LNCAP (cell line): ENCODE data around the gene CA12.
A peak's percentile ranks its signal among the peaks of the same experiment; 100 is the strongest.

Experiments used
- TF ChIP-seq, protein P1 (sequence below): fragments of 450-650 bp; IDR thresholded peaks from 2 replicates; pipeline ENCODE4 v1.5.1; 2017; ENCODE audit warnings: mild to moderate bottlenecking

The CA12 gene

DNA sequence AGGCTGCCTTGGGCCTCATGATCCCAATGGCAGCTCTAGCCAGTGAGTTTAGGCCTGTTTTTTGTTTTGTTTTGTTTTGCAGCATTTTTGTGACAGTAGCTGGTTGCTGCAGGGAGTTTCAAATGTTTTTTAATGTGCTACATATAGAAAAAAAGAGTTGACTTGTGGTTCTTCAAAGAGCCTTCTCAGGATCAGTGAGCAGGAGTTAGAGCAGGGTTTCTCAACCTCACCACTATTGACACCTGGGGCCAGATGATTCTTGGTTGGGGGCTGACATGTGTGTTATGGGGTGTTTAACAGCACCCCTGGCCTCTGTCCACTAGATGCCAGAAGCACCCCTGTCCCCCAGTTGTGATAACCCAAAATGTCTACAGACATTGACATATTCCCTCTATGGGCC, 86.3 kb downstream of the CA12 start:
- TF ChIP-seq, protein P1, sequence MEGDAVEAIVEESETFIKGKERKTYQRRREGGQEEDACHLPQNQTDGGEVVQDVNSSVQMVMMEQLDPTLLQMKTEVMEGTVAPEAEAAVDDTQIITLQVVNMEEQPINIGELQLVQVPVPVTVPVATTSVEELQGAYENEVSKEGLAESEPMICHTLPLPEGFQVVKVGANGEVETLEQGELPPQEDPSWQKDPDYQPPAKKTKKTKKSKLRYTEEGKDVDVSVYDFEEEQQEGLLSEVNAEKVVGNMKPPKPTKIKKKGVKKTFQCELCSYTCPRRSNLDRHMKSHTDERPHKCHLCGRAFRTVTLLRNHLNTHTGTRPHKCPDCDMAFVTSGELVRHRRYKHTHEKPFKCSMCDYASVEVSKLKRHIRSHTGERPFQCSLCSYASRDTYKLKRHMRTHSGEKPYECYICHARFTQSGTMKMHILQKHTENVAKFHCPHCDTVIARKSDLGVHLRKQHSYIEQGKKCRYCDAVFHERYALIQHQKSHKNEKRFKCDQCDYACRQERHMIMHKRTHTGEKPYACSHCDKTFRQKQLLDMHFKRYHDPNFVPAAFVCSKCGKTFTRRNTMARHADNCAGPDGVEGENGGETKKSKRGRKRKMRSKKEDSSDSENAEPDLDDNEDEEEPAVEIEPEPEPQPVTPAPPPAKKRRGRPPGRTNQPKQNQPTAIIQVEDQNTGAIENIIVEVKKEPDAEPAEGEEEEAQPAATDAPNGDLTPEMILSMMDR, result no peak

DNA sequence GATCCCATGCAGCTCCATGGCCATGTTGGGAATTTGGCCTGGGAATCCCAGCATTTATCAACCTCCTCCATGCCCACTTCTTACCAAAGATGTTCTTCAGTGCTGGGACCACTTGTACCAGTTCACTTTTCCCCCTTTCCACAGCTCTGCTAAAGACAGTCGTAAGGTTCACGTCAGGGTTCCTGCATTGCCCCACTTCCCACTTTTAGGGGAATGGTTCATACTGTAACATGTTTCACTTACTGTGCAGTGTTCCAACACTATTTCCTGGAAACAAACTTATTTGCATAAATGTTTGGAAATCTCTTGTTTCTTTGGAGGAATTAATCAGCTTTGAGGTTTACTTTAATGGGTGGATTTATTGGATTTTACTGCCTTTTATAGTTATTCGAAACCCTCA, 87.3 kb downstream of the CA12 start:
- TF ChIP-seq, protein P1, result no peak

- TF ChIP-seq, protein P1, result no peak
Measured at GRCh38 chr15:63292771-63293170, 88.9 kb downstream of the CA12 start.

GRCh38 chr15:63292241-63292640, 89.4 kb downstream of the CA12 start:
- TF ChIP-seq, protein P1, result no peak

DNA sequence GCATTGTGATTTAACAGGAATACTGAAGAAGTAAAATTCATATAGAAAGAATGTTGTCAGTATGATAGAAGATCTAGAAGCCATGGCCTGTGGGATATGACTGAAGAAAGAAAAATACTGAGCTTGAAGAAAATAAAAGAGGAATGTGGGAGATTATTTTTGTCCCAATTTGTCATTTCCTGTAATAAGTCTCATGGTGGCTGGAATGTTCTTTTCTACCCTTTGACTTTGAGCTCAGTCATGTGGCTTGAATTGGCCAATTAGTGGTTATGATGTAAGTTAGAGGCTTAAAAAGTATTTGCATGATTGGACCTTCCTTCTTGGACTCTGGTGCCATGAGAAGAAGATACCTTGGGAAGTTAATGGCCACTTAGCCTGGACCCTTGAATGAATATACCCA, 90.1 kb downstream of the CA12 start:
- TF ChIP-seq, protein P1, result no peak

GRCh38 chr15:63288778-63289378, 92.8 kb downstream of the CA12 start:
- TF ChIP-seq, protein P1, result peak; percentile 81

DNA sequence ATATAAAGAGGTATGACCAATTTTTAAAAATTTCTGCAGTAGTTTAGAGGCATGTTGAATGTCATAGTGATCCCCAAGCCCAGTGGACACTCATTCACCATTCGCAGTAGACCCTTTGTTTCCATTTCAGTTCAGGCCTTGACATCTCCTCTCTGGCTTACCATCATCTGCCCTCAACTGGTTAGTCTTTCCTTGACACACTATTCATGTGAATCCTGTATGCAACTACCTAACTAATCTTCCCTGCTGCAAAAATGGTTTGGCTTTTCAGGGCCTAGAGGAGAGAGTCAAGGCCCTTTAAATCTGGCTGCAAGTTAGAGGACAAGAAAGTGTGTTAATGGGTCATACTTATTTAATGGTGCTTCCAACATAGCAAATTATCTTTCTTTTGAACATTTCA, 93.3 kb downstream of the CA12 start:
- TF ChIP-seq, protein P1, result no peak

- TF ChIP-seq, protein P1, result no peak
Measured at GRCh38 chr15:63287109-63287508, 94.5 kb downstream of the CA12 start.
